H1 (cell line): ENCODE data around the gene WDR44. TPM values are rescaled to one million over a fixed set of nuclear protein-coding genes. Genes with fewer than 3 reads are reported as not detected.

Source experiments
- CTCF ChIA-PET: fragments of 300-600 bp; sonication (Branson Sonifier 250); formaldehyde crosslinking; loops from one replicate; lab custom pipeline; 2021; ENCODE audit not compliant: partially characterized antibody; lab: Charles Lee
- POLR2A ChIA-PET: fragments of 300-600 bp; sonication (Branson Sonifier 250); formaldehyde crosslinking; loops from one replicate; lab custom pipeline; 2021; ENCODE audit warnings: inconsistent platforms; ENCODE audit not compliant: partially characterized antibody; lab: Charles Lee
- DNase-seq, 2 experiments: peaks; one replicate each; pipeline versions ENCODE4 v3.0.0 to v3.0.0-alpha.2; 2010 to 2022; ENCODE audit warnings: low spot score in 2 of 2, low read depth in 1 of 2, mixed read lengths in 1 of 2
- FAIRE-seq: peaks from 2 replicates; lab custom pipeline; 2011; peaks lifted over from hg19 to GRCh38; lab: Jason Lieb, UNC
- H2AFZ ChIP-seq: 2 replicates; pipeline ENCODE4 v1.8.1; 2012; ENCODE audit warnings: low read length, inconsistent platforms
- H2AK5ac ChIP-seq: 2 replicates; pipeline ENCODE4 v1.6.1; 2013; ENCODE audit warnings: low read depth, low read length
- H2BK120ac ChIP-seq: replicated peaks from 2 replicates; pipeline ENCODE3; 2013; ENCODE audit warnings: low read depth, low read length, inconsistent platforms
- H2BK12ac ChIP-seq: 2 replicates; pipeline ENCODE4 v1.6.1; 2013; ENCODE audit warnings: low read depth, low read length
- H2BK15ac ChIP-seq: 2 replicates; pipeline ENCODE4 v1.6.1; 2013; ENCODE audit warnings: low read length
- H2BK20ac ChIP-seq: 2 replicates; pipeline ENCODE4 v1.6.1; 2013; ENCODE audit warnings: low read length
- H2BK5ac ChIP-seq: 2 replicates; pipeline ENCODE4 v1.6.1; 2013; ENCODE audit warnings: low read depth, low read length
- H3K14ac ChIP-seq: 2 replicates; pipeline ENCODE4 v1.6.1; 2013; ENCODE audit warnings: inconsistent platforms; ENCODE audit not compliant: insufficient read length
- H3K18ac ChIP-seq: 2 replicates; pipeline ENCODE4 v1.6.1; 2013; ENCODE audit warnings: low read length; ENCODE audit errors: extremely low read depth
- H3K23ac ChIP-seq: 2 replicates; pipeline ENCODE4 v1.6.1; 2013; ENCODE audit warnings: inconsistent platforms; ENCODE audit not compliant: insufficient read length
- H3K23me2 ChIP-seq: 2 replicates; pipeline ENCODE4 v1.6.1; 2013; ENCODE audit warnings: low read depth, low read length
- H3K27ac ChIP-seq: 2 replicates; pipeline ENCODE4 v1.6.1; 2011; ENCODE audit warnings: low read depth, low read length, inconsistent platforms
- H3K27me3 ChIP-seq, 4 experiments: replicated peaks in 1 of 4; 1 replicate in 1 of 4; 2 replicates in 3 of 4; pipeline versions ENCODE4 v1.6.1 to v1.8.1; 2011 to 2013; ENCODE audit warnings: low read length in 3 of 4, mild to moderate bottlenecking in 3 of 4, inconsistent platforms in 2 of 4, mixed read lengths in 2 of 4, moderate library complexity in 1 of 4; ENCODE audit not compliant: control insufficient read depth in 3 of 4, insufficient read depth in 3 of 4; ENCODE audit errors: extremely low read depth in 1 of 4
- H3K36me3 ChIP-seq, 4 experiments: 2 replicates each; pipeline versions ENCODE4 v1.6.1 to v1.8.1; 2011 to 2013; ENCODE audit warnings: mild to moderate bottlenecking in 4 of 4, low read length in 3 of 4, moderate library complexity in 2 of 4, control low read depth in 1 of 4, inconsistent platforms in 1 of 4; ENCODE audit not compliant: insufficient read depth in 4 of 4, control insufficient read depth in 2 of 4
- H3K4ac ChIP-seq: replicated peaks from 2 replicates; pipeline ENCODE3; 2013; ENCODE audit warnings: low read length, low read depth, mixed read lengths, inconsistent platforms; ENCODE audit not compliant: insufficient read length
- H3K4me1 ChIP-seq, 4 experiments: replicated peaks in 1 of 4; 1 replicate in 1 of 4; 2 replicates in 3 of 4; pipeline versions ENCODE4 v1.6.1 to v1.8.1; 2011 to 2013; ENCODE audit warnings: low read length in 3 of 4, inconsistent platforms in 2 of 4, mixed read lengths in 1 of 4; ENCODE audit not compliant: insufficient read depth in 4 of 4, control insufficient read depth in 3 of 4
- H3K4me2 ChIP-seq, 2 experiments: 2 replicates each; pipeline versions ENCODE4 v1.6.1 to v1.8.1; 2011 to 2013; ENCODE audit warnings: low read depth in 2 of 2, low read length in 2 of 2, control low read depth in 1 of 2, inconsistent platforms in 1 of 2, mild to moderate bottlenecking in 1 of 2; ENCODE audit not compliant: insufficient read depth in 1 of 2
- H3K4me3 ChIP-seq, 4 experiments: fragments of 200-600, 300-600 bp in 1 of 4; sonication (generic), shearing (Covaris generic), sonication (Bioruptor Twin) in 1 of 4; 2 replicates each; pipeline versions ENCODE4 v1.5.1 to v1.8.1; 2011 to 2016; ENCODE audit warnings: low read length in 4 of 4, low read depth in 3 of 4, control low read depth in 2 of 4, inconsistent platforms in 2 of 4, mild to moderate bottlenecking in 2 of 4, mixed read lengths in 1 of 4, moderate library complexity in 1 of 4; ENCODE audit not compliant: insufficient read depth in 2 of 4; ENCODE audit errors: extremely low read depth in 1 of 4
- H3K56ac ChIP-seq: replicated peaks from 2 replicates; pipeline ENCODE3; 2013; ENCODE audit warnings: low read depth, mild to moderate bottlenecking, mixed read lengths, low read length, inconsistent platforms; ENCODE audit not compliant: insufficient read length
- H3K79me1 ChIP-seq: 2 replicates; pipeline ENCODE4 v1.6.1; 2013; ENCODE audit warnings: low read depth, low read length, control low read depth
- H3K79me2 ChIP-seq, 2 experiments: 2 replicates each; pipeline versions ENCODE4 v1.6.1 to v1.8.1; 2012 to 2013; ENCODE audit warnings: low read length in 2 of 2, mild to moderate bottlenecking in 2 of 2, inconsistent platforms in 1 of 2; ENCODE audit not compliant: insufficient read depth in 2 of 2, control insufficient read depth in 1 of 2
- H3K9ac ChIP-seq, 4 experiments: replicated peaks in 1 of 4; 1 replicate in 1 of 4; 2 replicates in 3 of 4; pipeline versions ENCODE4 v1.6.1 to v1.8.1; 2011 to 2013; ENCODE audit warnings: low read depth in 3 of 4, low read length in 3 of 4, control low read depth in 2 of 4, mild to moderate bottlenecking in 2 of 4, moderate library complexity in 2 of 4, inconsistent platforms in 1 of 4; ENCODE audit errors: extremely low read depth in 1 of 4
- H3K9me3 ChIP-seq, 2 experiments: 2 replicates each; pipeline versions ENCODE4 v1.6.1 to v1.8.1; 2012 to 2013; ENCODE audit warnings: mild to moderate bottlenecking in 2 of 2, moderate library complexity in 2 of 2, control low read depth in 1 of 2, inconsistent platforms in 1 of 2, low read depth in 1 of 2, low read length in 1 of 2, mixed read lengths in 1 of 2; ENCODE audit not compliant: insufficient read depth in 2 of 2
- H4K20me1 ChIP-seq, 2 experiments: replicated peaks in 1 of 2; 2 replicates each; pipeline versions ENCODE3 to v1.8.1; 2011 to 2013; ENCODE audit warnings: inconsistent platforms in 2 of 2, low read length in 2 of 2, mild to moderate bottlenecking in 1 of 2; ENCODE audit not compliant: insufficient read depth in 2 of 2, control insufficient read depth in 1 of 2
- H4K5ac ChIP-seq: 2 replicates; pipeline ENCODE4 v1.6.1; 2013; ENCODE audit warnings: low read length, low read depth, mixed read lengths, inconsistent platforms; ENCODE audit not compliant: insufficient read length
- H4K8ac ChIP-seq: 2 replicates; pipeline ENCODE4 v1.8.0; 2013; ENCODE audit warnings: mild to moderate bottlenecking, moderate library complexity, low read length, inconsistent platforms; ENCODE audit not compliant: insufficient read depth; ENCODE audit errors: extremely low read depth
- H4K91ac ChIP-seq: replicated peaks from 2 replicates; pipeline ENCODE3; 2013; ENCODE audit warnings: low read length, mixed read lengths, inconsistent platforms; ENCODE audit not compliant: insufficient read length
- CHD2 ChIP-seq: IDR thresholded peaks from 2 replicates; pipeline ENCODE4 v1.6.1; 2012; ENCODE audit warnings: low read length, improper control_type of control experiment
- EGR1 ChIP-seq: IDR thresholded peaks from 2 replicates; pipeline ENCODE4 v1.6.1; 2011; ENCODE audit warnings: low read depth, low read length, borderline replicate concordance
- JUN ChIP-seq: IDR thresholded peaks from 2 replicates; pipeline ENCODE4 v1.6.1; 2011; ENCODE audit warnings: low read depth, mild to moderate bottlenecking, improper control_type of control experiment, low read length
- NANOG ChIP-seq: IDR thresholded peaks from 2 replicates; pipeline ENCODE4 v1.6.1; 2011; ENCODE audit warnings: low read length, low read depth, mild to moderate bottlenecking, inconsistent platforms; ENCODE audit not compliant: insufficient read depth, poor library complexity, severe bottlenecking
- WGBS, 2 experiments: shearing (Covaris generic) in 1 of 2; methylation state at CpG; one replicate each; pipeline versions ENCODE4 v1.1.6 to v1.1.7; 2013 to 2015; ENCODE audit warnings: low lambda C conversion rate in 2 of 2, mixed read lengths in 2 of 2, inconsistent platforms in 1 of 2, low coverage in 1 of 2, missing lambda C conversion rate in 1 of 2; ENCODE audit not compliant: insufficient replicate concordance in 2 of 2, insufficient coverage in 1 of 2, insufficient read length in 1 of 2; ENCODE audit errors: extremely low coverage in 1 of 2, missing lambda C conversion rate in 1 of 2; 5-methylcytosine and 5-hydroxymethylcytosine counted together
- polyA plus RNA-seq, 7 experiments: library from polyadenylated mRNA; depleted of rRNA in 3 of 7; stranded (reverse) in 5 of 7; unstranded in 2 of 7; fragments of >200 nt in 5 of 7; fragments of 200-250 nt in 2 of 7; gene quantifications; 1 replicate in 5 of 7; 2 replicates in 1 of 7; 4 replicates in 1 of 7; pipeline versions ENCODE4 v1.2.1 to v1.2.3, GENCODE V29; 2011 to 2013; ENCODE audit warnings: missing spikeins in 2 of 7, mixed read lengths in 2 of 7
- total RNA-seq: library from RNA; stranded (reverse); fragmentation: NEBNext Ultra II Directional; extraction: Animal tissue kit (Norgen Biotek cat#: 25700); gene quantifications from 2 replicates; pipeline ENCODE4 v1.2.1, GENCODE V29; 2021
- TF ChIP-seq, protein P1 (sequence below): IDR thresholded peaks from 2 replicates; pipeline ENCODE4 v1.6.1; 2012; ENCODE audit warnings: low read length, inconsistent platforms
- TF ChIP-seq, protein P2 (sequence below): IDR thresholded peaks from 2 replicates; pipeline ENCODE4 v1.6.1; 2012; ENCODE audit warnings: inconsistent platforms
- TF ChIP-seq, protein P3 (sequence below): IDR thresholded peaks from 2 replicates; pipeline ENCODE4 v1.6.1; 2011; ENCODE audit warnings: low read depth, mild to moderate bottlenecking, low read length; ENCODE audit not compliant: insufficient read depth

Gene WDR44
- total and polyA plus RNA-seq, 2 of the 8 experiments (the other 6 are each of a cell fraction or from before 2014, with no cell fraction given), result 5.1 to 17.2 TPM

DNA sequence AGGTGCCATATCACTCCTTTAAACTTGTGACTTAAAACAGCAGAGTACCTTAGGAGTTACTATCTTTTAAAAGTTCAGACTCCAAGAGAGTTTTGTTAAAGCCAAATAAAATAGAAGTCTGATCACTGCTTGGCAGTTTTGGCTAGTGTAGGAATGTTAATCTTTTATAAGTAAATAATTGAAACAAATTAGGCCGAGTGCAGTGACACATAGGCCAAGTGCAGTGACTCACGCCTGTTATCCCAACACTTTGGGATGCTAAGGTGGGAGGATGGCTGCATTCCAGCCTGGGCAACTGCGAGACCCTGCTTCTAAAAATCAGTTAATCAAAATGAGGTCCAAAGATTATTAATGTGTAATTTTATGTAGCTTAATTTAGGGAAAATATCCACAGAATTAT is 37.2 kb downstream of the WDR44 start:
- Histone ChIP-seq H3K9me3 (no peaks in the 10 kb centered on the region), H3K23me2 (no peaks in the 10 kb centered on the region), H2BK20ac (no peak overlapping the region), H2BK120ac (no peak overlapping the region), H2BK12ac (no peak overlapping the region), H3K4me2 (no peak overlapping the region), H2BK5ac (no peak overlapping the region), H3K36me3 (no peaks in the 10 kb centered on the region), H2AK5ac (no peak overlapping the region), H3K18ac (no peak overlapping the region), H3K56ac (no peak overlapping the region), H4K91ac (no peak overlapping the region), H3K4ac (no peak overlapping the region), H4K20me1 (no peaks in the 10 kb centered on the region), H3K79me2 (no peaks in the 10 kb centered on the region), H3K27ac (no peak overlapping the region), H3K79me1 (no peaks in the 10 kb centered on the region), H2AFZ (no peak overlapping the region), H4K5ac (no peak overlapping the region), H2BK15ac (no peak overlapping the region), H3K9ac (no peak overlapping the region), H3K27me3 (no peaks in the 10 kb centered on the region), H3K4me1 (no peaks in the 10 kb centered on the region), H3K14ac (no peak overlapping the region), H4K8ac (no peak overlapping the region), H3K23ac (no peak overlapping the region), H3K4me3 (no peak overlapping the region)
- WGBS, 2 experiments, result 96% methylated on average over 3 of the region's 3 CpGs; no CpG with 5 or more reads in 1 of the 2 experiments
- DNase-seq, result no peak
- ChIA-PET POLR2A (no interaction called here), CTCF (no interaction called here)
- no peak for FAIRE-seq
- TF ChIP-seq JUN, result no peak
- TF ChIP-seq NANOG, result no peak
- TF ChIP-seq, protein P1, sequence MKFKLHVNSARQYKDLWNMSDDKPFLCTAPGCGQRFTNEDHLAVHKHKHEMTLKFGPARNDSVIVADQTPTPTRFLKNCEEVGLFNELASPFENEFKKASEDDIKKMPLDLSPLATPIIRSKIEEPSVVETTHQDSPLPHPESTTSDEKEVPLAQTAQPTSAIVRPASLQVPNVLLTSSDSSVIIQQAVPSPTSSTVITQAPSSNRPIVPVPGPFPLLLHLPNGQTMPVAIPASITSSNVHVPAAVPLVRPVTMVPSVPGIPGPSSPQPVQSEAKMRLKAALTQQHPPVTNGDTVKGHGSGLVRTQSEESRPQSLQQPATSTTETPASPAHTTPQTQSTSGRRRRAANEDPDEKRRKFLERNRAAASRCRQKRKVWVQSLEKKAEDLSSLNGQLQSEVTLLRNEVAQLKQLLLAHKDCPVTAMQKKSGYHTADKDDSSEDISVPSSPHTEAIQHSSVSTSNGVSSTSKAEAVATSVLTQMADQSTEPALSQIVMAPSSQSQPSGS, result no peak
- TF ChIP-seq EGR1, result no peak
- TF ChIP-seq, protein P2, sequence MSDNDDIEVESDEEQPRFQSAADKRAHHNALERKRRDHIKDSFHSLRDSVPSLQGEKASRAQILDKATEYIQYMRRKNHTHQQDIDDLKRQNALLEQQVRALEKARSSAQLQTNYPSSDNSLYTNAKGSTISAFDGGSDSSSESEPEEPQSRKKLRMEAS, result no peak
- TF ChIP-seq, protein P3, sequence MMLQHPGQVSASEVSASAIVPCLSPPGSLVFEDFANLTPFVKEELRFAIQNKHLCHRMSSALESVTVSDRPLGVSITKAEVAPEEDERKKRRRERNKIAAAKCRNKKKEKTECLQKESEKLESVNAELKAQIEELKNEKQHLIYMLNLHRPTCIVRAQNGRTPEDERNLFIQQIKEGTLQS, result no peak
- TF ChIP-seq CHD2, result no peak
